ENCODE results near the gene PREPL.
"Not testable (repeated sequence)": the region's sequence is repeated elsewhere in the genome, so short reads cannot be mapped to it uniquely, and the experiment has no call there.

The PREPL gene

GRCh38 chr2:44361330-44362206 is at the start of gene PREPL, which contains the start of gene CAMKMT:
TSS of gene PREPL (minus strand) at chr2:44361494. CDS start at chr2:44346342, 15,152 bp downstream.
TSS of gene CAMKMT (plus strand) at chr2:44361947.
- in situ Hi-C loops (cut with MboI; ENCODE audit: low pct_unique_long_range_greater_than_20kb, low sequenced_read_pairs, unreplicated experiment): no loop called here
- peak; percentile 94 for DNase-seq (ENCODE audit: low spot score)

GRCh38 chr2:44398243-44398897 is 37.1 kb upstream of the PREPL start:
- in situ Hi-C loops (cut with MboI; ENCODE audit: low pct_unique_long_range_greater_than_20kb, low sequenced_read_pairs, unreplicated experiment): no loop called here
- no peak for DNase-seq (ENCODE audit: low spot score)
- no peak for TF ChIP-seq CTCF (IDR thresholded peaks at IDR 0.05; ENCODE audit: extremely low read depth, insufficient read depth, missing control alignments)

More at GRCh38 chr2:44361330-44362206, at the start of gene PREPL, which contains the start of gene CAMKMT:
- no peak for TF ChIP-seq CTCF (IDR thresholded peaks at IDR 0.05; ENCODE audit: extremely low read depth, insufficient read depth, missing control alignments)

- in situ Hi-C loops (cut with MboI; ENCODE audit: low pct_unique_long_range_greater_than_20kb, low sequenced_read_pairs, unreplicated experiment): no loop called here
Measured at GRCh38 chr2:44397447-44398175, 36.3 kb upstream of the PREPL start.

GRCh38 chr2:44392338-44392943 is 31.1 kb upstream of the PREPL start:
- TF ChIP-seq CTCF (IDR thresholded peaks at IDR 0.05; ENCODE audit: extremely low read depth, insufficient read depth, missing control alignments): peak; percentile 53
- in situ Hi-C loops (cut with MboI; ENCODE audit: low pct_unique_long_range_greater_than_20kb, low sequenced_read_pairs, unreplicated experiment): no loop called here
- DNase-seq (ENCODE audit: low spot score): no peak

More at GRCh38 chr2:44397447-44398175, 36.3 kb upstream of the PREPL start:
- no peak for DNase-seq (ENCODE audit: low spot score)
- no peak for TF ChIP-seq CTCF (IDR thresholded peaks at IDR 0.05; ENCODE audit: extremely low read depth, insufficient read depth, missing control alignments)

GRCh38 chr2:44389895-44390294 is 28.6 kb upstream of the PREPL start:
- TF ChIP-seq CTCF (IDR thresholded peaks at IDR 0.05; ENCODE audit: extremely low read depth, insufficient read depth, missing control alignments): no peak
- DNase-seq (ENCODE audit: low spot score): no peak
- in situ Hi-C loops (cut with MboI; ENCODE audit: low pct_unique_long_range_greater_than_20kb, low sequenced_read_pairs, unreplicated experiment): no loop called here

GRCh38 chr2:44388877-44389276 is 27.6 kb upstream of the PREPL start:
- TF ChIP-seq CTCF (IDR thresholded peaks at IDR 0.05; ENCODE audit: extremely low read depth, insufficient read depth, missing control alignments): no peak
- in situ Hi-C loops (cut with MboI; ENCODE audit: low pct_unique_long_range_greater_than_20kb, low sequenced_read_pairs, unreplicated experiment): no loop called here
- DNase-seq (ENCODE audit: low spot score): no peak

- DNase-seq (ENCODE audit: low spot score); in situ Hi-C loops (cut with MboI; ENCODE audit: low pct_unique_long_range_greater_than_20kb, low sequenced_read_pairs, unreplicated experiment): not testable (repeated sequence)
Measured at GRCh38 chr2:44385226-44385625, 23.9 kb upstream of the PREPL start.

Data from GM13977 (cell line).